ENCODE results near the gene CTTNBP2NL.
"Not testable (repeated sequence)": the region's sequence is repeated elsewhere in the genome, so short reads cannot be mapped to it uniquely, and the experiment has no call there.

The CTTNBP2NL gene

DNA sequence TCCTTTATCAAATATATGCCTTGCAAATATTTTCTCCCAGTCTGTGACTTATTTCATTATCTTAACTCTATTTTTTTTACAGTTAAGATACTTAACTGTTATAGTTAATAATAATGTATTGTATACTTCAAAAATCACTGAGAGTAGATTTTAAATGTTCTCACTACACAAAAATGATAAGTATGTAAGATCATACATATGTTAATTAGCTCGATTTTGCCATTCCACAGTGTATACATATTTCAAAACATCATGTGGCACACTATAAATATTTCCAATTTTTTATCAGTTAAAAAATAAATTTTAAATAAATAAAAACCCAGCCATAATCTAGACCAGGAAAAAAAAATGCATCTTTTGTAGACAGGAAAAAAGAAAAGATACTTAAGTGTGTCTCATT lies 27.2 kb downstream of the CTTNBP2NL start:
- no peak for DNase-seq (ENCODE audit: extremely low read depth in 1 of 2, low read depth in 1 of 2)

DNA sequence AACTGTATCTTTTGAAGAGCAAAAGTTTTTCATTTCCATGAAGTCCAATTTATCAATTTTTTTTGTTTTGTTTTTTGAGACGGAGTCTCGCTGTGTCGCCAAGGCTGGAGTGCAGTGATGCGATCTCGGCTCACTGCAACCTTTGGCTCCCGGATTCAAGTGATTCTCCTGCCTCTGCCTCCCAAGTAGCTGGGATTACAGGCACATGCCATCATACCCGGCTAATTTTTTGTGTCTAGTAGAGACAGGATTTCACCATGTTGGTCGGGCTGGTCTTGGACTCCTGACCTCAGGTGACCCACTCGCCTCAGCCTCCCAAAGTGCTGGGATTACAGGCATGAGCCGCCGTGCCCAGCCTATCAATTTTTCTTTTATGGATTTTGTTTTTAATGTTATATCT lies 27.7 kb downstream of the CTTNBP2NL start:
- not testable (repeated sequence) for DNase-seq (ENCODE audit: extremely low read depth in 1 of 2, low read depth in 1 of 2)

GRCh38 chr1:112429749-112430148 lies 33.7 kb downstream of the CTTNBP2NL start:
- no peak for DNase-seq (ENCODE audit: extremely low read depth in 1 of 2, low read depth in 1 of 2)

GRCh38 chr1:112431038-112431437 lies 35.0 kb downstream of the CTTNBP2NL start:
- DNase-seq (ENCODE audit: extremely low read depth in 1 of 2, low read depth in 1 of 2), result no peak

DNA sequence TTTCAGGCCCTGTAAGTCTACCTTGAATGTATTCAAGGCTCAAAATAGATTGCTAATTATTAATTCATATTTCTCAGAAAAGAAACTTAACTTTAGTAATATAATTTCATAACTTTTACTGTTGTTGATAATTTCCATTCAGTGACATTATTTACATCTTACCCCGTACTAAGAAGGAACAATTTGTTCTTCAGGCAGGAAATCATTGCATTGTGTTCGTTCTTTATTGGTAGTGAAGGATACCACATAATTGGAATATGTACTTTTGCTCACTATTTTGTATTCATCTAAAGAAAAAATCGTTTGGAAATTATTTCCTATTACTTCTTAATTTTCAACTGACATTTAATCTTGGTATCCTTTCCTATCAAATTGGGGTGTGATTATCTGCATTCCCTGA lies 39.4 kb downstream of the CTTNBP2NL start:
- DNase-seq (ENCODE audit: extremely low read depth in 1 of 2, low read depth in 1 of 2), result no peak

DNA sequence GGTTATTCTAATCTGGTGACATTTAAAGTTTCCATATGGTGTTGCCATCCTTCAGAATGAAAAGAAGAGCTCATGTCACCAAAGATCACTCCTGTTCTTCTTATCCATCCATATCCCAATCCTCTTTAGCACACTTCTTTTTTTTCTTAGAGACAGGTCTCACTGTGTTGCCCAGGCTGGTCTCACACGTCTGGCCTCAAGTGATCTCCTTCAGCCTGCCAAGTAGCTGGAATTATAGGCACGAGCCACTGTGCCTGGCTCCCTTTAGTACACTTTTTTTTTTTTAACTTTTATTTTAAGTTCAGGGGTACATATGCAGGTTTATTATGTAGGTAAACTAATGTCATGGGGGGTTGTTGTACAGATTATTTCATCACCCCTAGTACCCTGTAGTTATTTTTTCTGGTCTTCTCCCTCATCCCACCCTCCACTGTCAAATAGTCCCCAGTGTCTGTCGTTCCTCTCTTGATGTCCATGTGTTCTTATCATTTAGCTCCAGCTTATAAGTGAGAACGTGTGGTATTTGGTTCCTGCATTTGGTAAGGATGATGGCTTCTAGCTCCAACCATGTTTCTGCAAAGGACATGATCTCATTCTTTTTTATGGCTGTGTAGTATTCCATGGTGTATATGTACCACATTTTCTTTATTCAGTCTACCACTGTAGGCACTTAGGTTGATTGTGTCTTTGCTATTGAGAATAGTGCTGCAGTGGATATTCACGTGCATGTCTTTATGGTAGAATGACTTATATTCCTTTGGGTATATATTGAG lies 40.6 kb downstream of the CTTNBP2NL start:
- DNase-seq (ENCODE audit: extremely low read depth in 1 of 2, low read depth in 1 of 2), result no peak

GRCh38 chr1:112438156-112438555 lies 42.1 kb downstream of the CTTNBP2NL start:
- DNase-seq (ENCODE audit: extremely low read depth in 1 of 2, low read depth in 1 of 2), result not testable (repeated sequence)

DNA sequence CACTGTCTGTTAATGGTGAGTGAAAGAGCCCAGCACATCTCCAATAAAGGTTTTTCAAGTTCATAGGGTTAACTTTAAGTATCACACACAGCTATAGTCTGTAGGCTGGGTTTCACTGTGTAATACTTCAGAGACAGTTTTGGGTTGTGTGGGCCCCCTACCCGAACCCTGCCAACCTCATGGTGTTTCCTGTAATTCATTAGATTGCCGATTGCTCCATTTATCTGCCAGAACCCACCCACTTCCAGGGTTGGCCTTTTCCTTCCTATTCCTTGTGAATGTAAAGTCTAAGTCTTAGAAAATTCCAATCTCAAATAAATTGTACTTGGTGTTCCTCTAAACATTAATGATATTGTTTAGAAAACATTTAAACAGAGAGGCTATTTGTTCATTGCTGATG lies 43.6 kb downstream of the CTTNBP2NL start:
- no peak for DNase-seq (ENCODE audit: extremely low read depth in 1 of 2, low read depth in 1 of 2)

DNA sequence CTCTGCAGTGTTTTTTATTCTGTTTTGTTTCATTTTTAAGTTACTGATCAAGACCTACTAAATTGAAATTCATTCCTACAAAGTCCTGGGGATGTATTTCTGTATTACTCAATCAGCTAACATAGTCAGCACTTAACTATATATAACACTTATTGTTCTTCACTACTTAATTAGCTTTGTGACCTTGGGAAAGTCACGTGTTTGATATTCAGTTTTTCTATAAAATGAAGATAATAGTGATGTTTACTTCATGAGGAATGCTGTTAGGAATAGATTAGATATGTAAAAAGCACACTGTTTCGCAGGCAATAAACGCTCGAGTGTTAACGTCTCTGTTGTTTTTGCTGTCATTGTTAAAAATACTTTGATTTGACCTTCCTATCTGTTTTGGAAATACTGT lies 44.6 kb downstream of the CTTNBP2NL start:
- DNase-seq (ENCODE audit: extremely low read depth in 1 of 2, low read depth in 1 of 2), result no peak

- no peak for DNase-seq (ENCODE audit: extremely low read depth in 1 of 2, low read depth in 1 of 2)
Observed at GRCh38 chr1:112444269-112444668, 48.3 kb downstream of the CTTNBP2NL start.

GRCh38 chr1:112445596-112445995 lies 49.6 kb downstream of the CTTNBP2NL start:
- no peak for DNase-seq (ENCODE audit: extremely low read depth in 1 of 2, low read depth in 1 of 2)

GRCh38 chr1:112446411-112446810 lies 50.4 kb downstream of the CTTNBP2NL start:
- DNase-seq (ENCODE audit: extremely low read depth in 1 of 2, low read depth in 1 of 2), result no peak

DNA sequence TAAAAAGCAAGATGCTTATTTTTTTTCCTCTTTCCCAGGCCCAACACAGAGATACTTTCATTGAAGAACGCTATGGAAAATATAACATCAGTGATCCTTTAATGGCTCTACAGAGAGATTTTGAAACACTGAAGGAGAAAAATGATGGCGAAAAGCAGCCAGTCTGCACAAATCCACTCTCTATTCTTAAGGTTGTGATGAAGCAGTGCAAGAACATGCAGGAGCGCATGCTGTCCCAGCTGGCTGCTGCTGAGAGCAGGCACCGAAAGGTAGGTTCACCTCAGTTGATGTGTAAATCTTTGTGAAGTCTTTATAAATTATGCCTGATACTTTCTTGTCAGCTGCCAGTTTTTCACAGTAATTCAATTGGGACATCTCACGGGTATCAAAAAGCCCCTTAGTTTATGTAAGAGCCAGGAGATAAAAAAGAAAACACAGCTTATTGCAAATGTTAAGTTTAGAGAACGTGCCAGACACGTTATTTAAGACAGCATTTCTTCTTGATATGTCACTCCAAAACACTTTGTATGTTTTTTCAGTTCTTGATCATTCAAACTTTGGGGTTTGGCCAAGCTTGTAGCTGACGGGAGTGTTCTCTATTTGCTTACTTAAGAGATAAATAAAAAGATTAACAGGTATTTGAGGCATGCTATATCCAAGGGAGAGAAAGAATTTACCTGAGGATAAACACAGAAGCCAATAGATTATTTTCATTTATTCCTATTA lies 53.1 kb downstream of the CTTNBP2NL start:
- DNase-seq (ENCODE audit: extremely low read depth in 1 of 2, low read depth in 1 of 2), result no peak

GRCh38 chr1:112449630-112449983 lies 53.6 kb downstream of the CTTNBP2NL start:
- no peak for DNase-seq (ENCODE audit: extremely low read depth in 1 of 2, low read depth in 1 of 2)

DNA sequence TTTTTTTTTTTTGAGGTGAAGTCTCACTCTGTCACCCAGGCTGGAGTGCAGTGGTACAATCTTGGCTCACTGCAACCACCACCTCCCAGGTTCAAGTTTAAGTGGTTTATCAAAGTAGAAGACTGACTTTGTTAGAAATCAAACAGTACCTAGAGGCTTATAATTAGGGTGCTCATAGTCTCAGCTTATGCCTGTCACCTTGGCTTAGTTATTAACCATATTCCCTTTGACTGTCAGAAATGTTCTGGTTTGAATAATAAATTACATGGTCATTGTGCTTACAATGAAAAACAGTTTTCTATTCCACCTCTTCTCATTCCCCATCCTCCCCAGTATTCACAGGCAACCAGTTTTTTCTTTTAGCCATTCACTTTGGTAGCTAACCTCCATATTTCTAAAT lies 54.8 kb downstream of the CTTNBP2NL start:
- DNase-seq (ENCODE audit: extremely low read depth in 1 of 2, low read depth in 1 of 2), result no peak

DNA sequence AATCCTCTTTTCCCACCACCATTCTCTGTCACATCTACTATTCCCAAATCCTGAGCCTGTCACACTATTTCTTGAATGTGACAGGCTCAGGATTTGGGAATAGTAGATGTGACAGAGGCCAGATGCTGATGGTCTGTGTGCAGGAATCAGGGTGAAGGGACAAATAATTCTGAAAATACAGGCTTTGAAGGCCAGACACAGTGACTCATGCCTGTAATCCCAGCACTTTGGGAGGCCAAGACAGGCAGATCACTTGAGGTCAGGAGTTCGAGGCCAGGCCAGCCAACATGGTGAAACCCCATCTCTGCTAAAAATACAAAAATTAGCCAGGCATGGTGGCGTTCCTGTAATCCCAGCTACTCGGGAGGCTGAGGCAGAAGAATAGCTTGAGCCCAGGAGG lies 55.3 kb downstream of the CTTNBP2NL start:
- not testable (repeated sequence) for DNase-seq (ENCODE audit: extremely low read depth in 1 of 2, low read depth in 1 of 2)

DNA sequence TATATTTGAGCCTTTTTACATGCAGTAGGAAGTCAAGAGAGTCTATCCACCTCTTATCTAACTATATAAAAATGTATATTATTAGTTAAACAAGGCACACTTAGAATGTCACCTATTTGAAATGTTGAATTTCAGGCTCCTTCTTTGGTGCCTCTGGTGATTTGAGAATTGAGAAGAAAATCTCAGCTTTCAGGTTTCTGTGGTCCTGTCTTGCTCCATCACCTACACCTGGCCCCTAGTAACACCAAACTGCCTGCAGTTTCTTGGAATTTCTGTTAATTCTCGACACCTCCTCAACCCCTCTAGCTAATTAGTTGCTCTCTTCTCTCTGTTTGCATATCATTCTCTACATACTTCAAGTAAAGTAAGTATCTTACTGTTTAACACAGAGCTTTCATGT lies 57.9 kb downstream of the CTTNBP2NL start:
- no peak for DNase-seq (ENCODE audit: extremely low read depth in 1 of 2, low read depth in 1 of 2)

DNA sequence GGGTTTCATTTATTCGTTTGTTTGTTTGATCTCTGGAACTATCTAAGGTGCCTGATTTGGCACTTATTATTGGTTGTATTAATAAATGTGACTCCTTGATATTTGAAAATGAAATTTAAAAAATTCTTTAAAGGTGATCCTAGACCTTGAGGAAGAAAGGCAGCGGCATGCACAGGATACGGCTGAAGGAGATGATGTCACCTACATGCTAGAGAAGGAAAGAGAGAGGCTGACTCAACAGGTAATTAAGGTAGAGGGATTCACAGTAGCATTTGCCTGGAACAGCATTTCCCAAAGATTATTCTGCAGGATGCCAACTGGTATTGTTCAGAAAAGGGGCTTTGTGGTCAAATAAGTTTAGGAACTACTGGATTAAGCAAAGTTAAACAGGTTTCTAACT lies 58.3 kb downstream of the CTTNBP2NL start:
- DNase-seq (ENCODE audit: extremely low read depth in 1 of 2, low read depth in 1 of 2), result no peak

GRCh38 chr1:112457241-112457640 lies 61.2 kb downstream of the CTTNBP2NL start:
- DNase-seq (ENCODE audit: extremely low read depth in 1 of 2, low read depth in 1 of 2), result no peak

DNA sequence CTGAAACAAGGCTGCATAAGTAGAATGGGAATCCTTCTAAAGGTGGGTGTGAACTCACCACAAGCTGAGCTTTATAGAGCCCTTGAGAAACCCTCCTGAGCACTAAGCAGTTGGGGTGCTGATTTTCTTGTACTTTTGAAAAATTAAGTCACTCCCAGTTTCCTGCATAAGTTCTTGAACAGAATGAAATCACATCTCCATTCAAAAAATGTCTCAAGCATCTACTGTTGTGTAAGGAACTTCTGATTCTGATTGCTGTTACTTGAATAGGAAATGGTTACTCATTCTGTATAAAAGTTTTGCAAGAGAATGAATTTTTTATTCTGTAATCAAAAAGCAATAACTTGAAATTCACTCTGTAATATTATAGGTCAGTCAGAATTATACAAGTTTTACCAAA lies 61.9 kb downstream of the CTTNBP2NL start:
- DNase-seq (ENCODE audit: extremely low read depth in 1 of 2, low read depth in 1 of 2), result no peak

DNA sequence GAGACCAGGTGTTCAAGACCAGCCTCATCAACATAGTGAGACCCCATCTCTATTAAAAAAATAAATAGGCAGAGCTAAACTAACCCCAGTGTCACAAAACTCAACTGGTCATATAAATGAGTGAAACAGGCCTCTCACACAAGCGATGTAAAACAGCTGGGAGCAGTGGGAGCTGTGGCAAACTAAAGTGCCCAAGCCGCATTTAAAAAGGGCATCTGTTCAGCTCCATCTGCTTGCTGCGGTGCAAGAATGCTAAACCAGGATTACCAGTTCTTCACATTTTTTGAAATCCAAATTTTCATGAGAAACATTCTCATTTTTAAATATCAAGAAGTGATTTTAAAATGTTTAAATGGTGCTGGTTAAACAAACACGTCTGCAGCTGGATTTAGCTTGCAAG lies 62.7 kb downstream of the CTTNBP2NL start:
- no peak for DNase-seq (ENCODE audit: extremely low read depth in 1 of 2, low read depth in 1 of 2)

DNA sequence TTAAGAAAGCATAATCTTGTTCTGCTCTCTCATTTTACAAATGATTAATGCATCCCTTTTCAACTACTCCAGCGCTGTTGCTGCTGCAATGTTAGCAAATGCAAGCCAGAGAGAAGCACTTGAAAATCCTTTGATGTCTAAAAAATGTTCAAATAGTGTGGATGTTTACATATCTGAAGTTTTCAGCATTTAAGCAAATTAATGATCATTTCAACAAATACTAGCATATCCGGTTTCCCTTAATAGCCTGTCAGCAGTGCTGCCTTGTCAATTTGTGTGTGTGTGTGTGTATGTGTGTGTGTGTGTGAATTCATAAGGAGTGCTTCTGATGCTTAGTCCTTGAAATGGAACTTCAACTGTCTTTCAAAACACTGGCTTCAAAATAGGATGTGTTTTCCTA lies 64.6 kb downstream of the CTTNBP2NL start:
- no peak for DNase-seq (ENCODE audit: extremely low read depth in 1 of 2, low read depth in 1 of 2)
